OCI-LY1 (cell line): ENCODE data around the gene METTL1.

Source experiments
- EZH2 ChIP-seq: fragments of 200-600 bp; sonication (generic), shearing (Covaris generic); IDR thresholded peaks from 2 replicates; pipeline ENCODE4 v1.8.0; 2017; ENCODE audit warnings: borderline replicate concordance, mixed run types, mild to moderate bottlenecking, antibody characterized with exemption, low read length, moderate library complexity, mixed read lengths
- TF ChIP-seq, protein P1 (sequence below): fragments of 200-600 bp; sonication (generic), shearing (Covaris generic); IDR thresholded peaks from 2 replicates; pipeline ENCODE4 v1.5.1; 2017; ENCODE audit warnings: mild to moderate bottlenecking, antibody characterized with exemption, low read length, moderate library complexity, mixed read lengths

DNA sequence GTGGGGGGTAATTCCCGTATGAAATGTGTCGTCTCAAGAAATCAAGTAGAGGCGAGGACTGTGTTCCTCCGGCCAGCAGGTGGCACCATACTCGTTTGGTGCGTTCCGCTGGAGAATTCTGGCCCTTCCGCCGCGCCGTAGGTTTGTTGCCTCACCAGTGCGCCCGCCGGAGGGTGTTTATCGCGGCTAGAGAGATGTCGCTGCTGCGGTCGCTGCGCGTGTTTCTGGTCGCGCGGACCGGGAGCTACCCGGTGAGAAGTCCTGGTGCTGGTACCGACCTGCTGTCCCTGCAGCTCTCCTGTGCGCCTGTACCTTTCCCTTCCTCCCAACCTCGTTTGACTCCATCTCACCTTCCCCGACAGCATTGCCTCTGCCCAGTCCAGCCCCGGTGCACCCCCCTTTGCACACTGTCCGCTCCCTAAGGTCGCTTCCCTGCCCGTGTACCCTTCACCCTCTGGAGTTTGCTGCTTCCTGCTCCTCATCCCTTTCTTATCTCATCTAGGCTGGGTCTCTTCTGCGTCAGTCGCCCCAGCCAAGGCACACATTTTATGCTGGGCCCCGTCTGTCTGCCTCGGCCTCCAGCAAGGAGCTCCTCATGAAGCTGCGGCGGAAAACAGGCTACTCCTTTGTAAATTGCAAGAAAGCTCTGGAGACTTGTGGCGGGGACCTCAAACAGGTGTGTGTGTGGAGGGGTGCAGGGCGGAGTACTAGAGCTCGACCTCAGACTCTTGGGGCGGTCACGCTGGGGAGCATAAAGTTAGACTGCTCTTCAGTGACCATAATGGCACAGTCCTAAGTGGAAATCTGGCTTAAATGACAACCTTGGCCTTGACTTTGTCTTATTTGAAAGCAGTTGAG lies 10.9 kb upstream of the METTL1 start, which contains the start of gene TSFM:
- TF ChIP-seq, protein P1, sequence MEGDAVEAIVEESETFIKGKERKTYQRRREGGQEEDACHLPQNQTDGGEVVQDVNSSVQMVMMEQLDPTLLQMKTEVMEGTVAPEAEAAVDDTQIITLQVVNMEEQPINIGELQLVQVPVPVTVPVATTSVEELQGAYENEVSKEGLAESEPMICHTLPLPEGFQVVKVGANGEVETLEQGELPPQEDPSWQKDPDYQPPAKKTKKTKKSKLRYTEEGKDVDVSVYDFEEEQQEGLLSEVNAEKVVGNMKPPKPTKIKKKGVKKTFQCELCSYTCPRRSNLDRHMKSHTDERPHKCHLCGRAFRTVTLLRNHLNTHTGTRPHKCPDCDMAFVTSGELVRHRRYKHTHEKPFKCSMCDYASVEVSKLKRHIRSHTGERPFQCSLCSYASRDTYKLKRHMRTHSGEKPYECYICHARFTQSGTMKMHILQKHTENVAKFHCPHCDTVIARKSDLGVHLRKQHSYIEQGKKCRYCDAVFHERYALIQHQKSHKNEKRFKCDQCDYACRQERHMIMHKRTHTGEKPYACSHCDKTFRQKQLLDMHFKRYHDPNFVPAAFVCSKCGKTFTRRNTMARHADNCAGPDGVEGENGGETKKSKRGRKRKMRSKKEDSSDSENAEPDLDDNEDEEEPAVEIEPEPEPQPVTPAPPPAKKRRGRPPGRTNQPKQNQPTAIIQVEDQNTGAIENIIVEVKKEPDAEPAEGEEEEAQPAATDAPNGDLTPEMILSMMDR: peak; percentile 89
- TF ChIP-seq EZH2: no peak
